ENCODE measurements around the gene MEOX2. TPM values are rescaled to one million over a fixed set of nuclear protein-coding genes. Genes with fewer than 3 reads are reported as not detected.

MEOX2 gene
- total and polyA plus RNA-seq, 2 of the 13 experiments (the other 11 are each of a cell fraction or from before 2014, with no cell fraction given): not detected

GRCh38 chr7:15685358-15686294 is 857 bp downstream of the MEOX2 start:
- ChIA-PET CTCF (ENCODE audit: low intra/inter-chr PET ratio, low total read pairs) (no interaction called here), POLR2A (no interaction called here)
- ATAC-seq (no peak), DNase-seq (ENCODE audit: low spot score) (no peak), FAIRE-seq (no peak)
- in situ Hi-C loops (cut with HindIII; ENCODE audit: extremely low pct_ligation_motif_present, low pct_unique_long_range_greater_than_20kb): no loop called here
- 34% methylated on average over 40 of the region's 54 CpGs for WGBS (ENCODE audit: low lambda C conversion rate)
- intact Hi-C loops (cut with micrococcal nuclease; ENCODE audit: unreplicated experiment): no loop called here
- BruUV-seq (replicated peaks): no TSS peak
- Histone ChIP-seq H4K20me1 (ENCODE audit: insufficient read depth, low read length) (no peaks in the 10 kb centered on the region), H3K36me3 (replicated peaks in 1 of 2; ENCODE audit: control insufficient read depth in 1 of 2, insufficient read depth in 2 of 2, low read length in 2 of 2) (no peaks in the 10 kb centered on the region), H3K9me3 (ENCODE audit: low read length) (no peaks in the 10 kb centered on the region), H3K27ac (ENCODE audit: extremely low read length, insufficient read depth, low read length) (no peak overlapping the region), H2AFZ (ENCODE audit: low read length) (no peak overlapping the region), H3K4me2 (ENCODE audit: low read depth, low read length) (no peak overlapping the region), H3K79me2 (ENCODE audit: insufficient read depth, low read length) (no peaks in the 10 kb centered on the region), H3K9ac (ENCODE audit: insufficient read depth, low read depth, low read length) (no peak overlapping the region), H3K27me3 (ENCODE audit: control insufficient read depth in 1 of 2, insufficient read depth in 2 of 2, low read length in 2 of 2) (peaks cover 0 to 20% of the 10 kb centered on the region in 2 experiments; a peak in 2 of 5 replicates), H3K4me1 (ENCODE audit: insufficient read depth, low read length) (no peaks in the 10 kb centered on the region), H3K4me3 (replicated peaks in 1 of 3; ENCODE audit: insufficient read depth in 1 of 3, low read depth in 2 of 3, low read length in 3 of 3) (no peak overlapping the region)
- TF ChIP-seq KDM4B (CRISPR knock-in tag; IDR thresholded peaks at IDR 0.05) (no peak), CEBPB (IDR thresholded peaks at IDR 0.05; ENCODE audit: borderline replicate concordance, low read depth, low read length) (peak; percentile 65; the same call in 1 of the 2 replicates), FOXK1 (CRISPR knock-in tag; IDR thresholded peaks at IDR 0.05; ENCODE audit: borderline replicate concordance, low read depth) (no peak)

GRCh38 chr7:15684871-15685270 is 1.6 kb downstream of the MEOX2 start:
- no peak overlapping the region for H3K9ac ChIP-seq (ENCODE audit: insufficient read depth, low read depth, low read length)
- no peak overlapping the region for H3K4me2 ChIP-seq (ENCODE audit: low read depth, low read length)
- DNase-seq (ENCODE audit: low spot score) (no peak), ATAC-seq (no peak), FAIRE-seq (no peak)
- TF ChIP-seq NBN (conservative IDR thresholded peaks at IDR 0.05) (no peak), ATF3 (CRISPR knock-in tag; IDR thresholded peaks at IDR 0.05) (no peak), ZNF260 (CRISPR knock-in tag; IDR thresholded peaks at IDR 0.05; ENCODE audit: borderline replicate concordance, low read depth) (no peak), KMT2B (CRISPR knock-in tag; IDR thresholded peaks at IDR 0.05) (no peak), HOXA5 (CRISPR knock-in tag; IDR thresholded peaks at IDR 0.05) (no peak), DR1 (CRISPR knock-in tag; IDR thresholded peaks at IDR 0.05) (no peak), REXO4 (CRISPR knock-in tag; IDR thresholded peaks at IDR 0.05; ENCODE audit: borderline replicate concordance) (no peak), ZFP90 (CRISPR knock-in tag; IDR thresholded peaks at IDR 0.05; ENCODE audit: borderline replicate concordance) (no peak), ZSCAN21 (CRISPR knock-in tag; IDR thresholded peaks at IDR 0.05; ENCODE audit: borderline replicate concordance) (no peak), KDM4B (CRISPR knock-in tag; IDR thresholded peaks at IDR 0.05) (no peak), IKZF1 (IDR thresholded peaks at IDR 0.05) (no peak), NR2C2 (CRISPR knock-in tag; IDR thresholded peaks at IDR 0.05; ENCODE audit: borderline replicate concordance) (no peak)
- ChIA-PET POLR2A (no interaction called here), CTCF (ENCODE audit: low intra/inter-chr PET ratio, low total read pairs) (no interaction called here)
- intact Hi-C loops (cut with micrococcal nuclease; ENCODE audit: unreplicated experiment): no loop called here
- peaks cover 0 to 20% of the 10 kb centered on the region in 2 experiments; a peak in 2 of 5 replicates for H3K27me3 ChIP-seq (ENCODE audit: control insufficient read depth in 1 of 2, insufficient read depth in 2 of 2, low read length in 2 of 2)
- no peaks in the 10 kb centered on the region for H3K79me2 ChIP-seq (ENCODE audit: insufficient read depth, low read length)
- H3K4me1 ChIP-seq (ENCODE audit: insufficient read depth, low read length): no peaks in the 10 kb centered on the region
- no TSS peak for BruUV-seq (replicated peaks)
- H4K20me1 ChIP-seq (ENCODE audit: insufficient read depth, low read length): no peaks in the 10 kb centered on the region
- H3K4me3 ChIP-seq (replicated peaks in 1 of 3; ENCODE audit: insufficient read depth in 1 of 3, low read depth in 2 of 3, low read length in 3 of 3): no peak overlapping the region
- 39% methylated on average over 9 of the region's 9 CpGs for WGBS (ENCODE audit: low lambda C conversion rate)
- in situ Hi-C loops (cut with HindIII; ENCODE audit: extremely low pct_ligation_motif_present, low pct_unique_long_range_greater_than_20kb): no loop called here
- no peaks in the 10 kb centered on the region for H3K36me3 ChIP-seq (replicated peaks in 1 of 2; ENCODE audit: control insufficient read depth in 1 of 2, insufficient read depth in 2 of 2, low read length in 2 of 2)
- H3K27ac ChIP-seq (ENCODE audit: extremely low read length, insufficient read depth, low read length): no peak overlapping the region
- no peaks in the 10 kb centered on the region for H3K9me3 ChIP-seq (ENCODE audit: low read length)
- H2AFZ ChIP-seq (ENCODE audit: low read length): no peak overlapping the region
